Measurements from ENCODE around the gene NEIL1.
"Not testable (repeated sequence)": the region's sequence is repeated elsewhere in the genome, so short reads cannot be mapped to it uniquely, and the experiment has no call there.

The NEIL1 gene

DNA sequence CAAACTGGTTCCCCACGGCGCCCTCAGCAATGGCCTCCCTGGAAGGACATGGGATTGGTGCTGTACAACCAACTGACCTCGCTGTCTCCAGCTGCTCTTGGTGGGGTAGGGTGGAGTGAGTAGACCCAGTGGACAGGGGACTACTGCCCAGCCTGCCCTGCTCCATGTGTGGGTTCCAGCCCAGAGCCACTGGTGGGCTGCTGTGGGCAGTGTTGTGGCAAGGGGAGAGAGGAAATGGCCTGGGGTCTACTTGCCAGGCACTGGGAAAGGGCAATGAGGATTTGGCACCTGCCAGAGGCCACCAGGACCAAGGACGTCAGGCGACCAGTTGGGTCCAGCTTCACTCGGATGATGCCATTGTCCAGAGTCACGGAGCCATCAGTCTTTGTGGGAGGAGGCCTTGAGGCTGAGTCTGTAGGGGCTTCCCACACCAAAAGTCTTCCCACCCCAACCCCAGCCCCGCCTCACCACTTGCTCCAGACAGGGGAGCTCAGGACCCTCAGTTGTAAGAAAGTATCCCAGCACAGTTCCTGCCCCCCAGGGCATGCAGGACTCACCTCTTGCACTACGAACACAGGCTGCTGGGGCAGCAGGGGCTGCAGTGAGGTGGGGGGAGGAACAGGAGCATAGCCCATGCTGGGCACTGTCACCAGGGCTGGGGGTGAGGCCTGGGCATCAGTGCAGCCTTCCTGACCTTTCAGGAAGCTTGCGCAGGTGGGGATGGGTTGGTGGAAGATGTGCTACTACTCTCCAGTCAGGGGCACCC lies 12.1 kb downstream of the NEIL1 start:
- DNase-seq = no peak

DNA sequence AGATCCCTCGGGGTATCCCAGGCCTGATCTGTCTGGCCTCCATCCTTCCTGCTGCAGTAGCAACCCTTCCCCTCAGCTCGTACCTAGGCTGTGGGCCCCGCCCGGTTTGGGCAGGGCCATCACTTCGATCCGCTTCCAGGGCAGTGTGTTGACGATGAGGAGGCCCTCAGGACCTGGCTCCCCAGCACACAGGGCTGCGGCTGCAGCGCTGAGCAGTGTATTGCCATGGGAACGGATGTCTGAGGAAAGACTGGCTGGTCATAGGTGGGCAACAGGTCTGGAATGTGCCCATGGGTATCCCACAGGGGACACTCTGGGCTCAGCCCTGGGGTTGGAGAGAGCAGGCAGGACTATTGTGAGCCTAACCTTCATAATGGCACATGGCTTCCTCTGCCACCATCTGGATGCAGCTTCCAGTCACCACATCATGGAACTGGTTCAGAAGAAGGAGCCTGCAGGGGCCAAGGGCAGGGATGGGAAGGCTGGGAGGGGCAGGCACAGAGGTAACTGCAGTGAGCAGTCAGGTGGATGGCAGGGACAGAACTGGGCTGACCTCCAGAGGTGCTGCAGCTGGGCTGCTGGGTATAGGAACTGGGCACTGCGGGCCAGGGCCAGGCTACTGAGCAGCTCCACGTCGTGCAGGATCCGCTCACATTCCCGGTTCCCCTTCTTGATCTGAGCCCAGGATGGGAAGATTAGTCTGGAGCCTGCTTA lies 12.9 kb downstream of the NEIL1 start:
- DNase-seq = no peak

DNA sequence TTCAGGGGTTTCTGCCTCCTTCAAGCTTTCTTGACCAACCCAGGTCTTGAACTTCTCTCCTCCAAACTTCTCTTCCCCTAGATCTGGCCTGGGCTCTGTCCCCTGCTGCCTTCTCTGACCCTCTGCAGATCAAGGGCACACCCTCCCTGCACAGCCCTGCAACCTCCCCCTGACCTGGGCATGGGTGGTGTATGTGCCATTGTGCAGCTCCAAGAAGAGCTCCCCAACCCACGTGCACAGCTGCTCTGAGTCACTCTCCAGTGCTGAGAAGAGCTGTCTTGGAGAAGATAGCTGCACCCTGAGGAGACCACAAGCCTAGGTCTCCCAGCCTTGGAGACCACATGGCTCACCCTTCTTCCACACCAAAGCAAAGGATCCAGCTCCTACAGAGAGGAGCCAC lies 13.6 kb downstream of the NEIL1 start:
- DNase-seq = no peak

DNA sequence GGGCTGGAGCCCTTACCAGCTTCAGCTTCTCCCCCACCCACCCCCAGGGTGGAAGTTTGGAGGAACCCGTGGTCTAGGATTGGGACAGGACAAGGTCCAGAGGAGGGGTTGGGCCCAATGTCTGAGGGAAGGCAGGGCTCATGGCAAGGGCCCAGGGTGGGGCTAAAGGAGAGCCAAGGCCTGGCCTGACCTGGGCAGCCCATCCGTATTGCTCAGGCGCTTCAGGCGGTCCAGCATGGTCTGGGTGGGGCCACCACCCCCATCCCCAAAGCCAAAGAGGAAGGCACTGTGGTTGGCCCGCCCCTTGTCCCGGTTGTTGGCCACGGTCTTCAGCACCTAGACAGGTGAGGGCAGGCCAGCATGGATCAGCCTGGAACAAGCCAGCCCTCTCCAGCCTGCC lies 14.0 kb downstream of the NEIL1 start:
- DNase-seq = no peak

DNA sequence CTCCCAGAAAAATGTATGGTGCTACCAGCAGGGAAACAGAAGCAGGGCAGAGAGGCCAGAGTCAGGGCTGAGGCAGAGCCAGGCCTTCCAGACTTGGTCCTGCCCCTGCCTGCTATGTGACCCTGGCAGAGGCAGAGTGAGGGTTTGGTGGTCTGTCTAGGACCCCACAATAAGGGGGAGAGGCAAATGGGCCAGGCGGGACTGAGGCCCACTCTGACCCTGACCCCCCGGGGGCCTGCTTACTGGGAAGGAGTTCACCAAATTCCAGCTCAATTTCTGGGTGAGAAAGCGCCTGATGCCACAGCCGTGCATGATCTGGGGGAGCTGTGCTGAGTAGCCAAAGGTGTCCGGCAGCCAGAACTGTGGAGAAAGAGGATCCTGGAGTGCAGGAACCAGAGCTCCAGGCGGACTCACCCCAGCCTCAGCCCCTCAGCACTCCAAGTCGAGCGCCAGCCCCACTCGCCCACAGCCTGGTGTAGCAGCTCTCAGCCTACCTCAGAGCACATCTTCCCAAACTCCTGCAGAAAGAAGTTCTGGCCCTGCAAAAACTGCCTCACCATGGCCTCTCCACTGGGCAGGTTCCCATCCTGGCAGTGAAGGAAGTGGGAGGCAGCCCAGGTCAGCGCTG lies 14.6 kb downstream of the NEIL1 start:
- no peak for DNase-seq

DNA sequence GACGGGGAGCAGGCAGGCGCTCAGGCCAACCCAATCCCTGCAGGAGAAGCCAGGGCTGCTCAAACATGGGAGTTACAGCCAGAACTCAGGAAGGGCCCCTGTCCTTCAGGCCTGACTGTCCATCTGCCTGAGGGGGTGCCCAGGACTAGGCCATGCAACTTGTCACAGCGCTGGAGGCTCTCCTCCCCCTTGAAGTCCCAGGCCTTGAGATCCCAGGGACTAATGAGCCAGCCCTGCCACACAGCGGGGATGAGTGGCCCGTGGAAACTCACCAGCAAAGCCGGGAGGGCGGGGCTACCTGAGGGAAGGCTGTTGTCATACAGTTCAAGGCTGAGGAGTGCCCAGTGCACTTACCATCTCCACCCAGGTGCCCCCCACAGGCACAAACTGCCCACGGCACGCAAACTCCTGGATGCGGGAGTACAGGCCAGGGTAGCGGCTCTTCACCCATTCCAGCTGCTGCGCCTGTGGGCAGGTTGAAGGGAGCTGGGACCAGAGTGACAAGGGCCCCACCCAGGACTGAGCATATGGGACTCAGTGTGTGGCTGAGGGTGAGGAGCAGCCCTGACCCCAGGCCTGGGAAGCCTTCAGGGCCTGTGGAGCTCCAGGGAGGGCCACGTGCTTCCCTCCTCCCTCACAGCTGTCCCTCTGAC lies 15.3 kb downstream of the NEIL1 start:
- DNase-seq = no peak

DNA sequence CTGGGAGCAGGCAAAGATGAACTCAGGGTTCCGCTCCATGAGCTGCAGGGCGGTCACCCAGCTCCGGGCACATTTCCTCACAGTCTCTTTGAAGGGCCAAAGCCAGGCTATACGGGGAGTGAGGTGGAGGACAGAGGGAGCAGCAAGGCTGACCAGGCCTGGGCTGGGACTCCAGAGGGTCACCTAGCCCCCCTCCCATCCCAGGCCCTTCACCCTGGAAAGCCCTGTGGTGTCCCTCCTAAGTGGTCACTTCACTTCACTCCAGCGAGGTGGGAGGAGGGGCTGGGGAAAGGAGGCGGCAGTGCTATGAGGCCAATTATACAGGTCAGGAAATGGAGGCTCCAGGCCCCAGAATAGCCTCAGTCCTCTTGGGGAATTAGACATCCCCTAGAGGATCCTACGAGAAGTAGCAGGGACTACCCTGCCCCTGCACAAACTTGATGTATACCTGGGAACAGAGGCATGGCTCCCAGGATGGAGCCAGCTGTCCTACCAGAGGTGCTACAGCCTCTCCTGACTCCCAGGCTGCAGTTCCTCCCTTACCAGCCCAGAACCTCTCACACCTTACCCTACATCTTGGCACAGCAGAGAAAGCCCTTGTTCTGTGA lies 15.9 kb downstream of the NEIL1 start:
- no peak for DNase-seq

DNA sequence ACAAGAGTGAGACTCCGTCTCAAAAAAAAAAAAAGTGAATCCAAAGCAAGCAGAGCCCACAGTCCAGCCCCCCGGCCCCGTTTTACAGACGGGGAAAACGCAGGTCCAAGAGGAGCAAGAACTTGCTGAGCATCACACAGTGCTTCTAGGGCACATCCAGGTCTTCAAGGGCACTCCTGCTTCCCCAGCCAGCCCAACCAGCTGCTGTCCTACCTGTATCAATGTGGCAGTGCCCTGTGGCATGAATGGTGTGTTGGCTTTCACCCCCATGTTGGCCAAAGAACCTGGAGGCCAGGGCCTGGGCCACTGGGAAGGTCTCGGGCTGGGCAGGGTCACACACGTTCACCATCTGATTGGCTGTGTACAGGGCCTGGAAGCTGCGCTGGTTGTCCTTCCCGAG lies 16.9 kb downstream of the NEIL1 start:
- DNase-seq = no peak

DNA sequence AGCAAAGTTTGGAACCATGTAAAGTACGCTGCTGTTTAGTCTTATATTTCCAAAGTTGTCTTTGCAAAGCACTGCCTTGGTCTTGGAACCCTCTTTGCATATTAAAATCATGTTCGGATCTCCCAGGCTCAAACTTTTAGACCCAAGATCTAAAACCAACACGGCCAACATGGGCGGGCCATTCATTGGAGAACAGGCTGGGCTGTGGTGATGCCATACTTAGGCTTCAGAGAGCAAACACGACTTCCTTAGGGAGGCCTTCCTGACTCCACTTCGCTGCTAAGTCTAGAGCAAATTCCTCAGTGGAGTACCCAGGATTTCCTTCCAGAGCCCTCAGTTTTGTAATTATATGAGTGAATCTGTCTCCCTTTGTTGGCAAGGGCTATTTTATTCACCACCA lies 18.0 kb downstream of the NEIL1 start:
- DNase-seq = no peak

DNA sequence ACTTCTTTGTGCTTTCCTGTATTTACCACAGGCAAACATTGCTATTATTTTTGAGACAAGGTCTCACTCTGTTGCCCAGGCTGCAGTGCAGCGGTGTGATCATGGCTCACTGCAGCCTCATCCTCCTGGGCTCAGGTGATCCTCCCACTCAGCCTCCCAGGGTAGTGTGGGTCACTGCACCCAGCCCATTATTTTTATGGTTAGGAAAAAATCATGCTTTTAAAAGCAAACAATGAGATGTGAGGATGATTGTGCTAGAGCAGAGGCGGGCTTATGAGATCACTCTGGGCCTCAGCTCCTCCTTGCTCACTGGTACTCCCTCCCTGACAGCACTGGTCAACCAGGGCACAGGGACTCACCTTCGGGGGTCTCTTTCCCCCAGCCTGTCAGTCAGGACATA lies 19.3 kb downstream of the NEIL1 start:
- no peak for DNase-seq

DNA sequence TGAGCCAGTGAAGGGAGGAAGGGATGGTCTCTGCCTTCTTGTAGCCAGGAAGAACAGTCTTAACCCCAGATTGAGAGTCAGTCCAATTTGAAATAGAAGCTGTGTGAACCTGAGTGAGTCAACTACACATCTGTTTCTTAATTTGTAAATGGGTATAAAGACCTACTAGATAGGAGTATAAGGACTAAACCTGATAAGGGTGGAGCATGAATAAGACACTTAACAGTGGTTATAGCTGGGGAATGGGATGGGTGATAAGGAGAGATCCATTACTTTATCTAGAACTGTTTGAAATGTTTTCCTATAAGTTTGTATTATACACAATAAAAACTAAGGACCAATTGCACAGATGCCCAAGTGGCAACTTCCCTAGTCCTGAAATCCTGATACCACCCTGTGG lies 20.2 kb downstream of the NEIL1 start:
- no peak for DNase-seq

DNA sequence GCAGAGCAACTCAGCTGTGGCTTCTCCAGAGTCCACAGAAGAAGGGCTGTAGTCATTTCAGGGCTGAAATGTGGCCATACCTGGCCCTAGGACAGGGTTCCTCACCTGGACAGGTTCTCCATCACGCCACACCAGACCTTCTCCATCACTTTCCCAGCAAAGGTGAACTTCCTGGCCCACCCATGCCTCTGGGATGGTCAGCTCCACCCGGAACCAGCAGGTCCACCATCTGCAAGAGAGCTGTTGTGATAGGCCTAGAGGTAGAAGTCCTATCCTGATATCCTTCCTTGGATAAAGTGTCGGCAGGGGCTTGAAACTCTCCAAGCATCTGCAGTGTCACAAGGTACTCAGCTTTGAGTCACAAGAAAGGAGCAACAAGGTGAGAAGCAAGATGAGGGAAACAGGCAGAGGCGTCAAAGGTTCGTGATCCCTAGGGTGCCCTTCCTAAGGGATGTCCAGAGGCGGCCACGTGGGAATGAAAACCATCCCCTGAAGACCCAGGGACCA lies 20.6 kb downstream of the NEIL1 start:
- no peak for DNase-seq

DNA sequence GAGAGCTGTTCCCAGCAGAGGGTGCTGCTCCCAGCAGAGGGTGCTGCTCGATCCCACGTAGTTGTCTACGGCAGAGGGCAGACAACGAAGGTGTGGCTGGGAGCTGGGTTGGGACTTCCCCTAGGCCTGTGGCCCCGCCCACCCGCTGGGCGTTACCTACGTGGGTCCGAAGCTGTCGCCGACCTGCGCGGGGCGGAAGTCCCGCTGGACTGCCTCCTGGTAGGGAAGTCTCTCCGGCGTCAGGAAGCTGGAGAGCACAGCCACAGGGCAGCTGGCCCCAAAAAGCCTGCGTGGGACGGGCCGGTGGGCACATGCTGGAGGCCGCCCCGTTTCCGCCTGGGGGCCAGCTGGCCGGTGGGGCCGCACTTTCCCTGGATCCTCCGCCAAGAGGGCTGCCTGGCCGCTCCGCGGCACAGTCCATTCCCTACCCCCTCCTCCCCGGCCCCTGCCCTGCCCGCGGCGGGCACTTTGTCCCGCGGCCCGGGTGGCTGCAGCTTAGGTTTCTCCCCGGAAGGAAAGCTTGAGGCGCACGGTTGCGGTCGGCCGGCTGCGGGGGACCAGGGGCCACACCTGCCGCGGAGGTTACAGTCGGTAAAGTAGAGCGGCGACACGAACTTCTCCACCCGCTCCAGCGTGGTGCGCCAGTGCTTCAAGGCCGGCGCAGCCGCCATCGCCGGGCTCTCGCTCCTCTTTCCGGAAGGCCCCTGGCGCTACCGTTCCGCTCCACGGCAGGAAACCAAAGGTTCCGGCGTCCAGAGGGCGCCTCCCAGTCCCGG lies 21.3 kb downstream of the NEIL1 start, which contains the start of gene MAN2C1:
MAN2C1 (minus strand) TSS at position 695 of the 776 bp plus-strand sequence; CDS start at position 671, 24 bp downstream.
- peak; percentile 77 to 86 (median 80) for DNase-seq

DNA sequence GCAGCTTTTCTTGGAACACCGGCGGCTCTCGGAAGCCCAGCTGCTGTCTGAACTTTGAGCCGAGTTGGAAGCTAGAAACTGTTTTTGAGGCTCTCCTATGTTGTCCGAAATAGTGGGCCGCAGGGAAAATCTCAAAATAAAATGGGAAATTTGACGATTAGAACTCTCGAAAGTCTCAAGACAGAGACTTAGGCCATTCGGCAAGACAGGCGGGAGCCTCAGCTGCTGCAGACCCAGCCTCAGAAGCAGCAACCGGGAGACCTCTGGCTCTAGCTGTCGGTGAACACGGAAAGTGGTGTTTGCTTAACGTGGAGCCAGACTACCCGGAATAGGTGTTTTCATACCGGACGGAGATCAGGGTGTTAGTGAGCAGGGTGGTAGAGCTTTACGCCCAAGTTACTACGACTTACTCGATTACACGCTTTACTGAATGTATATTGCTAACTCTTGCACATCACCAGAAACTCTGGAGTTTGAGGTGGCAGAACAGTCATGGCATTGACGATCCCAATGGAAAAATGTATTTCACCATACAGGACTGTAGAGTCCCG lies 21.9 kb downstream of the NEIL1 start:
- no peak for DNase-seq

DNA sequence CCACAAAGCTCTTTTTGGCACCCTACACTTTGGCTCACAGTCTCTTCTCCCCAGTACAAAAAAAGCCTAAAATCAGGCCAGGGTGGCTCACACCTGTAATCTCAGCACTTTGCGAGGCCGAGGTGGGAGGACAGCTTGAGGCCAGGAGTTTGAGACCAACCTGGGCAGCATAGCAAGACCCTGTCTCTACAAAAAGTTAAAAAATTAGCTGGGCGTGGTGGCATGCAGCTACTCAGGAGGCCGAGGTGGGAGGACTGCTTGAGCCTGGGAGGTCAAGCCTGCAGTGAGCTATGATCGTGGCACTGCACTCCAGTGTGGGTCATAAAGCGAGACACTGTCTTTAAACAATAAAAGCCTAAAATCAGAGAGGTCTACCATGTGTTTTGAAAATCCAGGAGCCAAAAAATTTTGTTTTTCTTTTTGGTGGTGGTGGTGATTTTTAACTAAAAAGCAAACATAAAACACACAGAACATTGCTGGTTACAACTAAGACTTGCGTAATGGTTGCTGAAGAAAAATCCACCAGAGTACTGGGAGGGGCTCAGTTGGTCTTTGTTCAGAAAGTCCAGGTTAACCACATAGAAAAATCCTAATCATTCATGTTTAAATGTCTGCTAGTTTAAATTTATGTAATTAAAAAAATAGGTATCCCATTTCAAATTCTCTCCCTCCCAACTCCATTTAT lies 23.2 kb downstream of the NEIL1 start:
- no peak for DNase-seq

DNA sequence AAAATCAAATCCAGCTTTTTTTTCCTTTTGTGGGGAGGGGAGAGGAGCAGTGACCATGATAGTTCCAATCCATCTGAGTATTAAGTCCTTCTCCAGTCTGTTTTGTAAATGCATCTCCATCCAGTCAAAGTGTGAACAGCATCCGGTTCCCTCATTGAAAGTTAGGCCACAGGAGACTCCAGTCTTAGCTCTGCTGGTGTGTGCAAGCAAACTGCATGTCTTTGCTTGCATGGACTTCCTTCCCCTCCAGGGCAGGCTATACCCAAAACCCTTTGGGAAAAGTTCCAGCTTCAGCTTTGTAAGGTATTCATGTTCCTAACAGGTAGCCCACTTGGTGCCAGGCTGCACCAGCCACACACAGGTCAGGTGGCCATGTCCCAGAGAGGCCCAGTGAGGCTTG lies 24.6 kb downstream of the NEIL1 start:
- DNase-seq = no peak

DNA sequence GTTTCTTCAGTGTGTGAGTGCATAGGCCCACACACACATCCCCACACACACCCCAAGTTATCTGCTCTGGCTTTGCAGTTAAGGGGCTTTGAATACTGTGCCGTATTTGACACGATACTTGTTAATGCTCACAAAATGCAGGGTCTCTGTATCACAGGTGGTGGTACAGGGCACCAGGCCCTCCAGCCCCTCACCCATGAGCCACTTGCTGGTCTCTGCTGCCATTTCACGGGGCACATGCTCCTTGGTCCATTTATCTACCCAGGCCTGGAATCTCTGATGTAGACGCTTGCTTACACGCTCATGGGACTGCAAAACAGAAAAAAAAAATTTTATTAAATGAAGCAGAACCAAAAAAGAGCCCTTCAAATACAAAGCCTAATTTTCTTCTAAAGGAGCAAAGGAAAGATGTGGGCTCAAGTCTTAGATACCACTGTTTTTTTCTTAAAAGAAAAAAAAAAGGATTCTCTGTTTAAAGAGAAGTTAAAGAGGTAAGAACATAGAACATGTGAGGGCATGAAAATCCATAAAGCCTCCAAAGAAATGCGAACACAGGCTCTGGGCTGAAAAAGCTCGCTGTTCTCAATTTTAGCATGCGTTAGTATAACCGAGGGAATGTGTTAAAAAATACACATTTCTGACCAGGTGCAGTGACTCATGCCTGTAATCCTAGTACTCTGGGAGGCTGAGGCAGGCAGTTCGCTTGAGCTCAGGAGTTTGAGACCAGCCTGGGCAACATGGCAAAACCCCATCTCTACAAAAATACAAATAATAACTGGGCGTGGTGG lies 25.3 kb downstream of the NEIL1 start:
- no peak for DNase-seq

DNA sequence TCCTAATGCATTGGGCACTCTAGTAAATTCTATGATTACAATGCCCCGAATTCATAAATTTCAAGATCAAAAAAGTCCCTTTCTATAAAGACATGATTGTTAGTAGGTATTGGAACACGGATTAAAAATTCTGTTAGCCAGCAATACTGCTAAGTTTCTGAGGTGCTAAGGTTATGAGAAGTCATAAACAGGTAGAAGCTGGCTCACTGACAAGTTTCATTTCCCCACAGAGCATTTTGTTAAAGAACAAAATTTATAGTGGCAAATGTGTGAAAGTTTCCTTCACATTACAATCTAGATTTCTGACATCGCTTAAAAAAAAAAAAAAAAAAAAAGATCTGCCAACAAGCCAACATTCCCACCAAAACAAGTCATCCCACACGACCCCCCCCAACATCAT lies 33.9 kb downstream of the NEIL1 start:
- no peak for DNase-seq

DNA sequence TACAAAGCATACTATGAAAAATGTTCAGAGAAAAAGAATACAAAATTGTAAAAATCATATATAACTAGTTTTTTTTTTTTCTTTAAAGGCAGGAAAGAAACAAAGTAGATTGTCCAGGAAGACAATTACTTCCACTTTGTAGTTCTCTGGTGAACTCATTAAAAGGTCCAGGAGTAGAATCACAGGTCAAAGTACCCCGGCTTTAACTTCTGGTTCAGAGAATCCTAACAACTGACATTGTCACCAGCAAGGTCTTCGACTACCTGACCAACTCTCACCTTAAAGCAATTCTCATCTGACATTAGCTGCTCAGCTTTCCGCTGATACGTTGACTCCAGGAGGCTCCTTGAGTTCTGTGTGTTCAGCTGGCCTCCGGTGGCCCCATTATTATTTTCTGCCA lies 37.1 kb downstream of the NEIL1 start:
- not testable (repeated sequence) for DNase-seq

DNA sequence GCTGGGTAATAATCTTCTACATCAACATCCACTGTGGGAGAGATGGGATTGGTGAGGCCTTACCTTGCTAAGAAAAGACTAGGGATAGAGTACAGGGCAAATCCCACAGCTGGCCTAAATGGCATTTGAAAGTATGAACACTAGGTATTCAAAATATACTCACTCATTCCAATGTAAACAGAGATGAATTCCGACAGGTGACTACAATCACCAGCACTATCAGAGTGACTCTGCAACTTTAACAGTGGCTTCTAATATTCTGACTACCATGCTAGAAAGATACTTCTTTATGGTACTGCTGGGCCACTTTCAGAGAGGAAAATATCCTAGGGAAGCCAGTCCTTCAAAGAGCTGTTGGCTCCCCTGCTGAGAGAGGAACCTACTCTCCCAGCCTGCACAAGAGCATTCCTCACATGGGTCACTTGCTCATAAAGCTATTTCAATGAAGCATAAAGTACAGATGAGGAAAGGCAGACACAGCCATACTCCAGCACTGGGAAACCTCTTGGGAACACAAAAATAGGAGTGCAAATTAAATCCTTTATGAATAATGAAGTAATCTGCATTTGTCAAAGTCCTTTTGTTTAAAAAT lies 43.0 kb downstream of the NEIL1 start:
- no peak for DNase-seq
